ENCODE data around the gene PLA2G6. TPM values are rescaled to one million over a fixed set of nuclear protein-coding genes. Genes with fewer than 3 reads are reported as not detected.
A peak's percentile ranks its signal among the peaks of the same experiment; 100 is the strongest.

Gene PLA2G6
- total RNA-seq, 1 donor from 2014 or later, result 41.6 TPM

DNA sequence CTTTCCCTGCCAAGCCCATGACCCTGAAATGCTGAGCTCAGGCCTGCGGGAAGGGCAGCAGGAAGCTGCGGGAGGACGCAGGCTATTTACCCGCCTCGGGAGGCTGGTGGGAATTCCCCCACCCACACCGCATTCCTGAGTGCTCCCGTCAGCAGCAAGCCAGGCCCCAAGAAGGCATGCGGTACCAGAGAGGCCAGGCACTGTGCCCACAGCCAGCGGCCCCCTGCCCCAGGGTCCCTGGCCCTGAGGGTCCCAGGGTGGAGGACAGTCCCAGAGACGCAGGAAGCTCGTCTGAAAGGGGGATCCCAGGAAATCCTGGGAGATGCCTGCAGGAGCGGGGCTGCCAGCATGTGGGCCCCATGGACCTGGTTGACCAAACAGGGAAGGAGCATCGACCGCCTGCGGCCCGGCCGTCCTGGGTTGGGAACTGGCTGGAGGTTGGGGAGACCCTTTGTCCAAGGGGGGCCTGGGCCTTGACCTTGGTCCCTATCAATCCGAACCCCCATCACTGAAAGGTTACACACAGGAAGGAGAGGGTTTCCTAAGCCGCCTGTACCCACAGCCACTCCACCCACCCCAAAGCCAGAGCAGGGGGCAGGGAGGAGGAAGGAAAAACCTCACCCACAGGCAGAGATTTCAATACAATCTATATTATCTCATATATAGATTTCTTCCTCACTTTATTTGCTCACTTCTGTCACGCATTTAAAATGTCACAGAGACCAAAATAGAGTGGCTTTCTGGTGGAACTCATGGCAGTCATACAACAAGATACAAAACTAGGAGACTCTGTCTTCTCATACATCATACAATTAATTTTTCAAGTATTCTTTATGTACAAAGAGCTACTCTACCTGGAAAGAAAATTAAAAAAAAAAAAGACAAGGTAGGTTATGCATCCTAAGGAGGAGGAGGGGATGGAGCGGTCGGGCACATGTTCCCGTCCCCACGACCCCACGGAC, 37.3 kb upstream of the PLA2G6 start:
- H3K4me1 Mint-ChIP-seq (ENCODE audit: unreplicated experiment), result peaks cover 59% of the 10 kb centered on the region
- no peaks in the 10 kb centered on the region for H3K9me3 Mint-ChIP-seq (ENCODE audit: unreplicated experiment)
- TF ChIP-seq, protein P1, sequence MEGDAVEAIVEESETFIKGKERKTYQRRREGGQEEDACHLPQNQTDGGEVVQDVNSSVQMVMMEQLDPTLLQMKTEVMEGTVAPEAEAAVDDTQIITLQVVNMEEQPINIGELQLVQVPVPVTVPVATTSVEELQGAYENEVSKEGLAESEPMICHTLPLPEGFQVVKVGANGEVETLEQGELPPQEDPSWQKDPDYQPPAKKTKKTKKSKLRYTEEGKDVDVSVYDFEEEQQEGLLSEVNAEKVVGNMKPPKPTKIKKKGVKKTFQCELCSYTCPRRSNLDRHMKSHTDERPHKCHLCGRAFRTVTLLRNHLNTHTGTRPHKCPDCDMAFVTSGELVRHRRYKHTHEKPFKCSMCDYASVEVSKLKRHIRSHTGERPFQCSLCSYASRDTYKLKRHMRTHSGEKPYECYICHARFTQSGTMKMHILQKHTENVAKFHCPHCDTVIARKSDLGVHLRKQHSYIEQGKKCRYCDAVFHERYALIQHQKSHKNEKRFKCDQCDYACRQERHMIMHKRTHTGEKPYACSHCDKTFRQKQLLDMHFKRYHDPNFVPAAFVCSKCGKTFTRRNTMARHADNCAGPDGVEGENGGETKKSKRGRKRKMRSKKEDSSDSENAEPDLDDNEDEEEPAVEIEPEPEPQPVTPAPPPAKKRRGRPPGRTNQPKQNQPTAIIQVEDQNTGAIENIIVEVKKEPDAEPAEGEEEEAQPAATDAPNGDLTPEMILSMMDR (IDR thresholded peaks at IDR 0.05), result no peak
- DNase-seq (ENCODE audit: extremely low spot score, unreplicated experiment), result peak; percentile 92
- peaks cover 13% of the 10 kb centered on the region for H3K36me3 Mint-ChIP-seq (ENCODE audit: unreplicated experiment)
- peak overlapping the region; percentile 92 for H3K27ac Mint-ChIP-seq (ENCODE audit: unreplicated experiment)
- no peak overlapping the region for H3K4me3 Mint-ChIP-seq (ENCODE audit: unreplicated experiment)
- no peaks in the 10 kb centered on the region for H3K27me3 Mint-ChIP-seq (ENCODE audit: unreplicated experiment)

DNA sequence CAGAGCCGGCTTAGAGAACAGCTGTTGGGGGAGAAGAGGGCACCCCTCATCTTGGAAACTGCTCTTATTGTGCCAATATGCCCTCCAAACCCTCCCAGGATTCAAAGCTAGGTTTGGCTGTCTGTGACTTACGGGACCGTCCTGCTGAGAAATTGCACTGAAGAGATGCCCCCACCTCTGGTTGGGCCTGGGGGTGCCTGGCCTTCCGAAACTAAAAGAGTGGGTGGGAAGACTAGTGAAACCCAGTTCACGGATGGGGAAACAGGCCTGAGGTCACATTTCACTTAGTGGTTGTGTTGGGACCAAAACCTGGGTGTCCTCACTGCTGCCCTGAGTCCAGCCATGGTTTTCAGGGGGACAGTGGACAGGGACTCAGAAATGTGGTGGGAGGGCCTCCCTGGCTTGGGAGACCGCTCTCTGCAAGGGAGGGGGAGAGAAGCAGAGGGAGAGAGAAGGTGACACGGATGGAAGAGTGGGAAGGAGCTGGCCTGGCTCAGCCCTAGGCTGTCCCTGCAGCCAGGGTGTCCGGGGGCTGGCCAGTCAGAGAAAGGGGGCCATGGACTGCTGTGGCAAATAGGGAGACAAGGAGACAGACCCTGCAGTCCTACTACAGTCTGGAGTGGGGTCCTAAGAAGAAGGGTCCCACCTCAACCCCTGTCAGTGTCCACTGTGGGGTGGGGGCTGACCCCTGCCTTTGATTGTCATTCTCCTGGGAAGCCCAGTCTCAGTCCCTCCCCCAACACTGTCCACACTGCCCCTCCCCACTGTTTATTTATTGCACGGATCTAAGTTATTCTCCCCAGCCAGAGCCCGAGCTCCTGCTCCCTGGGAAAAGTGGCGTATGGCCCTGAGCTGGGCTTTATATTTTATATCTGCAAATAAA, 33.8 kb upstream of the PLA2G6 start:
- H3K4me1 Mint-ChIP-seq (ENCODE audit: unreplicated experiment), result peaks cover 50% of the 10 kb centered on the region
- H3K4me3 Mint-ChIP-seq (ENCODE audit: unreplicated experiment), result no peak overlapping the region
- H3K9me3 Mint-ChIP-seq (ENCODE audit: unreplicated experiment), result no peaks in the 10 kb centered on the region
- H3K27ac Mint-ChIP-seq (ENCODE audit: unreplicated experiment), result peak overlapping the region; percentile 23
- H3K27me3 Mint-ChIP-seq (ENCODE audit: unreplicated experiment), result no peaks in the 10 kb centered on the region
- peaks cover 12% of the 10 kb centered on the region for H3K36me3 Mint-ChIP-seq (ENCODE audit: unreplicated experiment)
- TF ChIP-seq, protein P1 (IDR thresholded peaks at IDR 0.05), result no peak
- DNase-seq (ENCODE audit: extremely low spot score, unreplicated experiment), result no peak

DNA sequence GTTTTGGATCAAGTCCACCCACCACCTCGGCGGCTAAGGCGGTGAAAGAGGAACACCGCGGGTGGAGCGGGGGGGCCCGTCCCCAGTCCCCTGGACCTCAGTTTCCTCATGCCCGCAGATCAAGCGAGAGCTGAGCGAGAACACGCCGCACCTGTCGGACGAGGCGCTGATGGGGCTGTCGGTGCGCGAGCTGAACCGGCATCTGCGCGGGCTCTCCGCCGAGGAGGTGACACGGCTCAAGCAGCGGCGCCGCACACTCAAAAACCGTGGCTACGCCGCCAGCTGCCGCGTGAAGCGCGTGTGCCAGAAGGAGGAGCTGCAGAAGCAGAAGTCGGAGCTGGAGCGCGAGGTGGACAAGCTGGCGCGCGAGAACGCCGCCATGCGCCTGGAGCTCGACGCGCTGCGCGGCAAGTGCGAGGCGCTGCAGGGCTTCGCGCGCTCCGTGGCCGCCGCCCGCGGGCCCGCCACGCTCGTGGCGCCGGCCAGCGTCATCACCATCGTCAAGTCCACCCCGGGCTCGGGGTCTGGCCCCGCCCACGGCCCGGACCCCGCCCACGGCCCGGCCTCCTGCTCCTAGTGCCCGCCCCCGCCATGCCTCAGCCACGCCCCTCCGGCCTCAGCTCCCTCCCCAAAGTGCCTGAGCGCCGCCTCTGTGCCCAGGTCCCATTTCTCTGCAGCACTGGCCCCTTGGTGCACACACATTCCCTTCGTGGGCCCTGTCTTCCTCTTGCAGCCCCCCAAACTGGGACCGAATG, 32.8 kb upstream of the PLA2G6 start:
- TF ChIP-seq, protein P1 (IDR thresholded peaks at IDR 0.05), result no peak
- no peak overlapping the region for H3K4me3 Mint-ChIP-seq (ENCODE audit: unreplicated experiment)
- H3K27ac Mint-ChIP-seq (ENCODE audit: unreplicated experiment), result no peak overlapping the region
- peaks cover 43% of the 10 kb centered on the region for H3K4me1 Mint-ChIP-seq (ENCODE audit: unreplicated experiment)
- no peaks in the 10 kb centered on the region for H3K9me3 Mint-ChIP-seq (ENCODE audit: unreplicated experiment)
- no peaks in the 10 kb centered on the region for H3K27me3 Mint-ChIP-seq (ENCODE audit: unreplicated experiment)
- no peak for DNase-seq (ENCODE audit: extremely low spot score, unreplicated experiment)
- H3K36me3 Mint-ChIP-seq (ENCODE audit: unreplicated experiment), result peaks cover 12% of the 10 kb centered on the region

DNA sequence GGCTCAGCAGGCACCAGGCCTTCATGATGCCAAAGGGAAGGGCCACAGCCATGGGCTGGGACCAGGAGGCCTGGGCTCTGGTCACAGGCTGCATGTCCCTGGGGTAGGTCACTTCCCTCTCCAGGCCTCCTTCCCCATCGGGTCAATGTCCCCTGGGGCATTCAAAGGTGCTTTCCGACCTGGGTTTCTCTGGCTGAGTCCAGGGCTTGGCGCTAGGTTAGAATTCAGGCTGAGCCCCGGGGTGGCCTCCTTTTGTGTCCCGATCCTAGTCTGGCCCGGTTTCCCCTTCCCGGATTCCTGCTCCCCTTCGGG, 32.3 kb upstream of the PLA2G6 start:
- DNase-seq (ENCODE audit: extremely low spot score, unreplicated experiment), result no peak
- H3K27ac Mint-ChIP-seq (ENCODE audit: unreplicated experiment), result no peak overlapping the region
- H3K4me3 Mint-ChIP-seq (ENCODE audit: unreplicated experiment), result no peak overlapping the region
- H3K4me1 Mint-ChIP-seq (ENCODE audit: unreplicated experiment), result peaks cover 37% of the 10 kb centered on the region
- peaks cover 12% of the 10 kb centered on the region for H3K36me3 Mint-ChIP-seq (ENCODE audit: unreplicated experiment)
- H3K27me3 Mint-ChIP-seq (ENCODE audit: unreplicated experiment), result no peaks in the 10 kb centered on the region
- TF ChIP-seq, protein P1 (IDR thresholded peaks at IDR 0.05), result no peak
- H3K9me3 Mint-ChIP-seq (ENCODE audit: unreplicated experiment), result no peaks in the 10 kb centered on the region

Measured in osteocyte (in vitro differentiated cells).